HG02852 (cell line): ENCODE data around the gene CACHD1.
"Not testable (repeated sequence)": the region's sequence is repeated elsewhere in the genome, so short reads cannot be mapped to it uniquely, and the experiment has no call there.

Experiments used
- ATAC-seq: cut with Tn5 transposase; IDR thresholded peaks from one replicate; pipeline ENCODE4 v1.9.1; 2021; ENCODE audit warnings: mild to moderate bottlenecking, moderate library complexity; ENCODE audit not compliant: unreplicated experiment

CACHD1 gene

DNA sequence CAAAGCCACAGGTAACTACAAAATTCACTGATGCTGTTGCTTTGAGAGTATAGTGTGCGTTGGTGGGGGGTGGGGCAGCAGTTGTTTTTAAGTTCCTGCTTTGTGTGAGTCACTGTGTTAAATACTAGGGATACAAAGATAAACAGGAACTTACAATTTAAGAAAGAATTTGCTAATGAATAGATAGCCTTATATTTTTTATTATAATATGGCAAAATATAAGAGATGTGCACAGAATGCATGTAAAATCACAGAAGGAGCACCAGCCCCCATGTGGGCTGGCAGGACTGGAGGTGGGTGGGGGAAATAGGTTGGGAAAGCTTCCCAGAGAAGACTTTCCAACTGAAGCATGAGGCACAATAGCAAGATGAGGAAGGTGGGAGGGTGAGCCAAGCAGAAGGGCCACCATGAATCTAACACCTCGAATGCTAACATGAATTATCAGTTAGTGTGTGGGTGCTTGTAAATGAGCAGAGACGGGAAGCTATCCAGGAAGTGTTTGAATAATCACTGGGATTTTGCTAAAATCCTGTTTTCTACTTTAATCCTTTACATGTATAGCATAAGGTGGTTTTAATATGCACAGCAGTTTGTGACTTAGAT lies 217.9 kb downstream of the CACHD1 start:
- ATAC-seq, result no peak

DNA sequence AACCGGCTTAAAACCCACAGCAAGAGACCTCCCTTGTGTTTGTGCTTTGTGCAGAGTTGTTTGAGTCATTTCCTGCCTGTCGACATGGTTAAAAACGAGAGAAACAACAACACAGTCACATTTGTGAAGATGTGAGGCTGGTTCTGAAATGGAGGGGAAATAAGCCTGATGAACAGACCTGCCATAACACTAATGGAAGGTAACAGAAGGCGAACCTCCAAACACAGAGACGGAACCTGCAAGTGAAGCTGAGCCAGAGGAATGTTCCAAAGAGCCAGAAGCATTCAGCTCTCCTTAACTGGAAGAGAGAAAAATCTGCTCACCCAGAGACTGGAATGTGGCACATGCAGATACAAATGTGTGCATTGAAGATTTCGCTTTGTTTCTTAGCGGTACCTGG lies 221.7 kb downstream of the CACHD1 start:
- no peak for ATAC-seq

DNA sequence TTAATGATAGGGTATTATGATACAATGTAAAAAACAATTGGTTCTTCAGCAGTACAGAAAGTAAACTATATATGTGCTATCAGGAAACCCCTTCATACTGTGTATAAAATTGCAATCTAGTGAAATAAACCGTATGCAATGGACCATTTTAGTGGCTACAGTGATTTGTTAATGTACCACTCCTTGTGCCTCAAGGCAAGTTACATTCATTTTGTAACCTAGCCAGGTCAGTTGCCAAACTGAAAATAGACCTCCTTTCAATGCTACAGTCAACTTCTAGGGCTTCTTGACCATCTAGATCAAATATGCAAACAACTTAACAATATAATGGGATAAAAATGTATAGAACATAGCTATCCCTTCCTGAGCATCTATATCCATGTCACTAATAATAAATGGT lies 223.0 kb downstream of the CACHD1 start:
- ATAC-seq, result no peak

DNA sequence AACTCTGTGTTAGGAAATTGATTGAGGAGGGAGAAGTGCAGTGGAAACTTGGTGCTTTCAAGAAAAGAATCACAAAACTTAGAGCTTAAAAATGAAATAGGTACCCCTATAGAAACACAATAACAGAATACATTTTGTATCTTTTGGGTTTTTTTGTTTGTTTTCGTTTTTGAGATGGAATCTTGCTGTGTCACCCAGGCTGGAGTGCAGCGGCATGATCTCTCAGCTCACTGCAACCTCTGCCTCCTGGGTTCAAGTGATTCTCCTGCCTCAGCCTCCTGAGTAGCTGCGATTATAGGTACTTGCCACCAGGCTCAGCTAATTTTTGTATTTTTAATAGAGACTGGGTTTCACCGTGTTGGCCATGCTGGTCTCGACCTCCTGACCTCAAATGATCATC lies 223.5 kb downstream of the CACHD1 start:
- no peak for ATAC-seq

DNA sequence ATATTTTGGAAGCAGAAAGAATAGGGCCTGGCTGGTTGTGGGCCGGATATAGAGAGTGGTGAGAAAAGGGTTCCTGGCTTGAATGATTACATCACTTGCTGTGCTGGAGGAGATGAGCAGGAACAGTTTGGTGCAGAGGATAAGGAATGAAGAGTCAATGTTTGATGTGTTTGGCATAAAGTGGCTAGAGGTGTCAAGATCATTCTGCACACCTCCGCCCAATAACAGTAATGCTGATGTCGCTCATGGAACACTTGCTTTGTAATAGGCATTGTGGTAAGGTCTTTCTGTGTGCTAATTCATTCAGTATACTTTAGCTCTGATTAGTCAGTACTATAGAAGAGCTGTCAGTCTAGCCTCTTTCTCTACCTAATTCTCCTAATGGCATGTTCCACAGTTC lies 226.9 kb downstream of the CACHD1 start:
- no peak for ATAC-seq

DNA sequence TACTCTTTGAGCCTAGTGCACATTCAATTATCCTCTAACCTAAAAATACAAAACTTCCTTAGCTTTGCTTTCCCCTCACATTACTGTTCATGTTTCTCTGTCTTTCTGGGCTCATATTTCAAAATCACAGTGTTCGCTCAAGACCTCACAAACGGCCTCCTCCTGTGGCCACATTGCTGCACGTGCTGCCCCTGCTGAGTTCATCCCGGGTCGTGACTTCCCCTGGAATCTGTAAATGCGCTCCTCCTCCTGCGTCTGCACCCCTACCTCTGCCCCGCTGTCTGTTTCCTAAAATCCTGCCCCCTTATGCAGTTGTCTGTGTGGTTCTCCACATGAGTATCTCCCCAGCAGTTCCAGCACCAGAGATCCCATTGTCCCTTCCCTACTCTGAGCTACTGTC lies 229.4 kb downstream of the CACHD1 start:
- no peak for ATAC-seq

DNA sequence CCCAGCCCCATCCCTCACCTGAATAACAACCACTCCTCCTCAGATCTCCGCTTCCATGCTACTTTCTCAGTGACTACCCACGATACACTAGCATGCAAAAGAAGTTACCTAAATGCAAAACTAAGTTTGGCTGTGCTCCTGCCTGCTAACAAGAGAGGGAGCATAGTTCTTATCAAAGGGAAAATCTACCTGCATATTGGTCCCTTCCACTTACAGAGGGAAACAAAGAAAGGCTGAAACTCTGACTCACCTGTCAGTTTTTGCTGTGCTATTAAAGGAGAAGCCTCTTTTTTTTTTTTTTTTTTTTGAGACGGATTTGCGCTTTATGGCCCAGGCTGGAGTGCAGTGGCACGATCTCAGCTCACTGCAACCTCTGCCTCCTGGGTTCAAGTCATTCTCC lies 231.1 kb downstream of the CACHD1 start:
- no peak for ATAC-seq

DNA sequence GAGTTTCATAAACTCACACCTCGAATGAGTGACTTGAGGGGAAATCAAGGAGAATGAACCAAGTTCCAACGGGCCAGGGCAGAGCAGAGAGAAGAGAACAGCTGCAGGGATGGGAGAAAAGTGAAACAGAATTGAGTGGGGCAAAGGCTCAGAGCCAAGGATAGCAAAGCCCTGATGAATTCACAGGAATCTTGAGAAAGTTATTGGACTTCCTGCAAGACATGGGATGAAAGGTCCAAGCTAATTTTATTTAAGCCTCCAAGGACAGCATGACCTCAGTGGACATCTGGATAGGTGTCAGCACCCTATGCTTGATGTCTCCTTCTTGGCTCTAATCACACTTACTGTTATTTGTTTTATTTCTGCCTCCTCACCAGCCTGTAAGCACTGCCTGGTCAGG lies 232.0 kb downstream of the CACHD1 start:
- ATAC-seq, result no peak

DNA sequence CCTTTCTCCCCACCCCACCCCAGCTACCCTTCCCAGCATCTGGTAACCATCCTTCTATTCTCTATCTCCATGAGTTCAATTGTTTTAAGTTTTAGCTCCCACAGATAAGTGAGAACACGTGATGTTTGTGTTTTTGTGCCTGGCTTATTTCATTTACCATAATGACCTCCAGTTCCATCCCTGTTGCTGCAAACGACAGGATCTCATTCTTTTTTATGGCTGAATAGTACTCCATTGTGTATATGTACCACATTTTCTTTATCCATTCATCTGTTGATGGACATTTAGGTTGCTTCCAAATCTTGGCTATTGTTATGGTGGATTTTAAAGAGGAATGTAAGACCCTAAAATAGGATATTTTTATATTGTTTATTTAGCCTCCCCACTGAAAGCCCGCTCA lies 232.7 kb downstream of the CACHD1 start:
- ATAC-seq, result not testable (repeated sequence)

DNA sequence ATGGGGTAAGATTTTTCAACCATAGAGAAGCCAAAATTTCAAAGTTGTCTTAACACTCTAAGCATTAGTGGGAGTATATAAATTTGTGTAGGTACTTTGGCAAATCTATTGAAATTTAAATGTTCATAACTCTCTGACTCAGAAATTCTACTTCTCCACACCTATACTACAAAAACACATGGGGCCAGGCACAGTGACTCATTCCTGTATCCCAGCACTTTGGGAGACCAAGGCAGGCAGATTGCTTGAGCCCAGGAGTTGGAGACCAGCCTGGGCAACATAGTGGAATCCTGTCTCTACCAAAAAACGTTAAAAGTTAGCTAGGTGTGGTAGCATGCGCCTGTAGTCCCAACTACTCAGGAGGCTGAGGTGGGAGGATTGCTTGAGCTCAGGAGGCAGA lies 233.7 kb downstream of the CACHD1 start:
- no peak for ATAC-seq

DNA sequence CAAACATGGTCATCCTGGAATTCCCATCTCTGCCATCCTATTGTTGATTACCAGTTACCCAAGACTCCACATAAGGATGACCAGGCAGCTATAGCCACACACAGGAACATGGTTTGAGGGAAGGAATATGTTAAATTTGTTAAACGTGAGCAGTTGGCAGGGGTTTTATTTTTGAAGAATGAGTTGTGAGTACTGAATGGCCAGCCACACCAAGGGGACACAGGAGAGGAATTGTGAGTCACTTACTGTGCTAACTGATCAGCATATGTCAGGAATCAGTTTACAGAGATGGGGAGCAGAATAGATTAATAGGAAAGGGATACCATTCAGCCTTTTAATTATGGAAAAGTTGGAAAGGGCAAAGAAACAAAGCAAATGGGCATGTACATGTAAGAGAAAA lies 235.7 kb downstream of the CACHD1 start:
- ATAC-seq, result no peak

DNA sequence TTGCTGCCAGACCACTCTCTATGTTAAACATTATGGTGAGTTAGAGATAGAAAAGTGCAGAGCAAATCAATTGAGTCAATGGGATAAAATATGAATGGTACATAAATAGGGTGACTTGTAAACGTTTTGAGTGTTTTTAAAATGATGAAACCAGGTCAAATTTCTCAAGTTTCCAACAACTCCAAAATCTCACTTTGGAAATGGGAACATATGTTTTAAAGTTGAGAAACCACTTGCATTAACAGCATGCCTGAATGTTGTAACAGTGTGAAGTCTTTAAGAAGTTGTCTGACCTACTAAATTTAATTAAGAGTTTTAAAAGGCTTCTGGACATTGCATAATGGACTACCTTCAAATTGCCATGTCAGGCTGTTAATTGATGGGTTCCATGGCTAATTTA lies 241.3 kb downstream of the CACHD1 start:
- ATAC-seq, result no peak

DNA sequence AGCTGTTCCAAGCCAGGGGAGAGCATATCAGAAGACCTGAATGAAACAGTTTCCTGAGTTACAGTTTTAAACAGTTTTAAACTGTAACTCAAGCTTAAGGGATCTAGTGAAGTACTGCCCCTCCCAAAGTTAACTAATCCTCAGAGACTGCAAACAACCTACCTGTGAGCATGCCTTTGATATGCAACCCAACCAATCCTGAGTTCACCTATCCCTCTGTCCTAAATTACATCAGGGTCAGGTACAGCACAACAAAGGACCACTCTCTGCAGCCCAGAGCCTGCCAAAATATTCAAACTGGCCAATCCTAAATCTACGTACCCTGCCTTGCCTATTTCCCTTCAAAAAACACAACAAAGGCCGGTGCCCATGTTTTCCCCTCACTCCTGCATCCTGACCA lies 242.1 kb downstream of the CACHD1 start:
- ATAC-seq, result no peak

DNA sequence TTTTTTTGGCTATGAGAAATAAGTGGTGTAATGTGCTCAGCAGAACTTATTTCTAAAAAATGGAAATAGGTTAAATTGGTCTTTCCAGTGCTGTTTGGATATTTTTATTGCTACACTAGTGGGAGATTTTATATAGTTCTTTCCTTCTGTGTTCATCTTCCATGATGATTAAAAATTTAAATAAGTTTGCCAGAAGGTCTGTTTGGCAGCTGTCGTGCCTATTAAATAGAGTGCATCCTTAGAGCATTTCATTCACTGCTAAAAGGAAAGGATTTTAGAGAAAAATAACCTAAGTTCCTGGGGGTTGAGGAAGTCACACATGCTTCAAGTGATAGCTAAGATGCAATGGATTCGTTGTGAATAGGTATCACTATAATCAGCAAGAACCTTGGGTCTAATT lies 245.3 kb downstream of the CACHD1 start:
- ATAC-seq, result no peak

DNA sequence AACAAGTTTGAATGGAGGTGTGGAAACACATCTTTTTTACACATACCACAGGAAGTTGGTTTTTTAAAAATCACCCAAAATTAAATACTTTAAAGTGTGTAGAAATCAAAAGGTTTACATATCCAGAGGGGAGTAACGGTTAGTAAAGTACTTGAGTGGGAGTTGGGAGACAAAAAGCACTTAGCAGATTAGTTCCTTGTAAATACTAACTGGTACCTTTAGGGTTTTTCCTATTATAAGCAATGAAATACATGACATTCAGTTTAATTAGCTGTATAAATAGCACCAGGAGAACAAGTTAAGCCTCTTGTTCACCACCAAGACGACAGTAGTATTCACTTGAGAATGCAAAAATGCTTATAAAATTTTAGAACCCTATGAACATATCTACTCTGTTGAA lies 251.2 kb downstream of the CACHD1 start:
- no peak for ATAC-seq

DNA sequence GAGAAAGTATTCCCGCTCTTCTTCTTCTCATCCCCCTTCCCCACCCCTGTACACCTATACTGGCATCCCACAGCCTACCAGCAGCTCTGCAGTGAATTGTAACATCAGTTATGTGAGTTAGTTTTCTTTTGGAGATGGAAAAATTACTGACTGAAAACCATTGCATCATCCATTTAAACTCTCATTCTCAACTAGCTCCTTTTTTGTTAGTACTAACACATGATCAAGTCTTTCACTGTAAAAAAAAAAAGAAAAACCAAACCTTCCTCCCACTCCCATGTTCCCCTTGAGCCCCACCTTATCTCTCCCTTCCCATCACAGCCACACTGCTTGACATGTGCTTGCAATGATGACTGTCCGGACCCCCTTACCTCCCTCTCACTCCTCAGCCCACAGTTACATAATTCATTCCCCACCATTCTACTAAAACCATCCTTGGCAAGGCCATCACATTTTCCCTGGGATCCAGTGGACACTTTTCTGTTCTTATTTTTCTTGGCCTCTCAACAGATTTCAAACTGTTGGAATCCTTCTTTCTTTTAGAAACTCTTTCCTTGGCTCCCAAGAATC lies 251.7 kb downstream of the CACHD1 start:
- ATAC-seq, result no peak

DNA sequence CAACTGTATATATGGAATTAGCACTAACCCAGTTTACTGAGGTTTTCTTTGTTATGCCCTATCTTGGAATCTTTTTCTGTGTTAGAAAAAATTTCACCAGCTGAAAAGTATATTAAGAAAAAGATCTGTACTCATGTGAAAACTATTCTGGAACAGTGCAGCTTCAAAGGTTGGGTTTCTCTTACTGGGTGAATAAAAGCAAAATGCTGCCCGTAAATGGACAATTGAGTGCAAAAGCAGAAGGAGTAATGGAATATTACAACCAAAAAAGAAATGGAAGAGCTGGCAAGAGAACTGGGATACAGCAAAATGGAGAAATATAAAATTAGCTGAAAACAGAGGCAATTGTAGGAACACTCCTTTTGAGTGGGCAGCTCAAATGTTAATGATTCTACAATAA lies 257.9 kb downstream of the CACHD1 start:
- no peak for ATAC-seq

DNA sequence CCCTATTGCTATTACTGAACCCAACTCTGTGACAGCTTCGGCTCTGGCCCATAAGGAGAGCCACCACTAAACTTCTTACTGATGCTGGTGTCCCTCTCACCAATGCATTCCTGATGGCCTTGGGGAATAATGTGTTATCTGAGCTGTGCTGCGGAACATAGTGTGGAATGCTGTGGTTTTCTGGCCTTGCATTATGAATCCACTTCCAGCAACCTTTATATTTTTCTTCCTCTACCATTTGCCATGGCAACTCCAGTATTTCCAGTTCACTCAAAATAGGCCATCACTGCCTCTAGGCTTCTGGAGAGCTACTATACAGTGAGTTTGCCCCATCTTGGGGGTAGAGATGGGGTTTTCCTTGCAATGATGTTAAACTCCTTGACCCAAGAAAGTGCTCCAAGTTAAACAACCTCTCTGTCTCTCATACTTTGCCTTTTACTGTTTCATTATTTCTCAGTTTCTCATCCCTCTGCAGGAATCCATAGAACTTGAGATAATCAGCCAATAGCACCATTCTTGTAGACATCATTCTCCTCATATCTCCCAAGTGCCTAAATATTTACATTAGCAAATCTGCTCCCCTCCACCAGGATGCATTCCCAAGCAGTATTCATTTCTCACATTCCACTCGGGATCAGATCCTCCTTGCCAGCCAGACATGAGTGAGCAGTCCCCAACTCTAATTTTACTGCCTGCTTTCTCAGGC lies 263.8 kb downstream of the CACHD1 start:
- ATAC-seq, result no peak

DNA sequence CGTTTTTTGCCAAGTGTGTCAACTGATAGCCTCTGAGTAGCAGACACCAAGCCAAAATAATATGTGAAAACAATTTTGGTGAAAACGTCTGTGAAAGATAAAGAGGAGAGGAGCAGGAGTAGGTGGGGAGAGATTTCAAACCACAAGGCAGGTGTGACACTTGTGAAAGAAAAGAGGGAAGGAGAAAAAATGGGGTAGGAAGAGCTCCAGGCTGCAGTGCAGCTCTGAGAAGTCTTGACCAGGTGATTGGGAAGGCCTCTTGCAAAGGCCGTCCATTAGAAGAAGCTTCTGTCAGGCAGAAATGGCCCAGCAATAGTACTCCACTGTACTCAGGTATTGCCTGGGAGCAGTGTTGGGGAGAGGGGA lies 264.3 kb downstream of the CACHD1 start:
- no peak for ATAC-seq

DNA sequence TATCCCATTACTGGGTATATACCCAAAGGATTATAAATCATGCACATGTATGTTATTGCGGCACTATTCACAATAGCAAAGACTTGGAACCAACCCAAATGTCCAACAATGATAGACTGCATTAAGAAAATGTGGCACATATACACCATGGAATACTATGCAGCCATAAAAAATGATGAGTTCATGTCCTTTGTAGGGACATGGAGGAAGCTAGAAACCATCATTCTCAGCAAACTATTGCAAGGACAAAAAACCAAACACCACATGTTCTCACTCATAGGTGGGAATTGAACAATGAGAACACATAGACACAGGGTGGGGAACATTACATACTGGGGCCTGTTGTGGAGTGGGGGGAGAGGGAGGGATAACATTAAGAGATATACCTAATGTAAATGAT lies 270.8 kb downstream of the CACHD1 start:
- ATAC-seq, result not testable (repeated sequence)
